Smooth muscle cell (in vitro differentiated cells): ENCODE measurements around the gene CPNE4. TPM values are rescaled to one million over a fixed set of nuclear protein-coding genes. Genes with fewer than 3 reads are reported as not detected.

Experiments used
- DNase-seq: peaks from one replicate; lab custom pipeline; 2025; ENCODE audit not compliant: unreplicated experiment; lab: John Stamatoyannopoulos, UW
- H2AFZ ChIP-seq: fragments of 200-600 bp; sonication (generic); 2 replicates; pipeline ENCODE4 v1.6.0; 2016; ENCODE audit warnings: antibody characterized with exemption, low read depth, mild to moderate bottlenecking
- H3F3A ChIP-seq: fragments of 200-600 bp; sonication (generic); 2 replicates; pipeline ENCODE4 v1.6.0; 2017; ENCODE audit warnings: antibody characterized with exemption, low read depth
- H3K27ac ChIP-seq: fragments of 200-600 bp; sonication (generic); 2 replicates; pipeline ENCODE4 v1.5.1; 2016; ENCODE audit warnings: low read depth, mild to moderate bottlenecking
- H3K27me3 ChIP-seq: fragments of 200-600 bp; sonication (generic); 2 replicates; pipeline ENCODE4 v1.6.1; 2016; ENCODE audit warnings: low read depth, mild to moderate bottlenecking
- H3K36me3 ChIP-seq: fragments of 200-600 bp; sonication (generic); 2 replicates; pipeline ENCODE4 v1.5.1; 2016; ENCODE audit warnings: low read depth
- H3K4me1 ChIP-seq: fragments of 200-600 bp; sonication (generic); 2 replicates; pipeline ENCODE4 v1.5.1; 2016; ENCODE audit warnings: low read depth
- H3K4me2 ChIP-seq: fragments of 200-600 bp; sonication (generic); 2 replicates; pipeline ENCODE4 v1.6.0; 2016; ENCODE audit warnings: mild to moderate bottlenecking
- H3K4me3 ChIP-seq: fragments of 200-600 bp; sonication (generic); 2 replicates; pipeline ENCODE4 v1.5.1; 2016; ENCODE audit warnings: mild to moderate bottlenecking
- H3K79me2 ChIP-seq: fragments of 200-600 bp; sonication (generic); 2 replicates; pipeline ENCODE4 v1.6.0; 2016; ENCODE audit warnings: low read depth, mild to moderate bottlenecking
- H3K9ac ChIP-seq: fragments of 200-600 bp; sonication (generic); 2 replicates; pipeline ENCODE4 v1.6.0; 2016; ENCODE audit warnings: low read depth
- H3K9me3 ChIP-seq: fragments of 200-600 bp; sonication (generic); replicated peaks from 2 replicates; pipeline ENCODE4 v1.5.1; 2016; ENCODE audit warnings: low read depth
- H4K20me1 ChIP-seq: fragments of 200-600 bp; sonication (generic); 2 replicates; pipeline ENCODE4 v1.6.0; 2016; ENCODE audit warnings: low read depth
- CTCF ChIP-seq: fragments of 200-600 bp; sonication (generic); IDR thresholded peaks from 2 replicates; pipeline ENCODE4 v1.5.1; 2017; ENCODE audit warnings: borderline replicate concordance, mild to moderate bottlenecking, antibody characterized with exemption; ENCODE audit not compliant: insufficient read depth, poor library complexity, severe bottlenecking
- WGBS: methylation state at CpG from one replicate; pipeline ENCODE4 v1.1.7; 2016; ENCODE audit warnings: low lambda C conversion rate; 5-methylcytosine and 5-hydroxymethylcytosine counted together
- polyA plus RNA-seq: library from polyadenylated mRNA; unstranded; fragments of >200 nt; fragmentation: Nextera tagmentation; extraction: Ambion mirVana; gene quantifications from 2 replicates; pipeline ENCODE4 v1.2.1, GENCODE V29; 2016
- total RNA-seq: library from RNA; depleted of rRNA; stranded (reverse); fragments of >200 nt; gene quantifications from 2 replicates; pipeline ENCODE4 v1.2.3, GENCODE V29; 2014

Gene CPNE4
- total and polyA plus RNA-seq, 2 experiments from 2014 or later: 0.05 to 1.6 TPM

- peaks cover 5% of the 10 kb centered on the region for H3K27me3 ChIP-seq
- H3K4me1 ChIP-seq: no peaks in the 10 kb centered on the region
- H3K9me3 ChIP-seq: no peaks in the 10 kb centered on the region
- DNase-seq: no peak
- H3K4me3 ChIP-seq: no peak overlapping the region
- H3K4me2 ChIP-seq: no peak overlapping the region
- H3K36me3 ChIP-seq: no peaks in the 10 kb centered on the region
- H2AFZ ChIP-seq: no peak overlapping the region
- no peaks in the 10 kb centered on the region for H3F3A ChIP-seq
- no peaks in the 10 kb centered on the region for H3K79me2 ChIP-seq
- no peak for TF ChIP-seq CTCF
- H3K9ac ChIP-seq: no peak overlapping the region
- H4K20me1 ChIP-seq: no peaks in the 10 kb centered on the region
- no peak overlapping the region for H3K27ac ChIP-seq
These were observed 7.9 kb upstream of the CPNE4 start for GRCh38 chr3:132042681-132043080.

GRCh38 chr3:132038198-132038825, 3.5 kb upstream of the CPNE4 start:
- peak; percentile 49 for TF ChIP-seq CTCF
- Histone ChIP-seq H3K9me3 (no peaks in the 10 kb centered on the region), H3K36me3 (no peaks in the 10 kb centered on the region), H4K20me1 (no peaks in the 10 kb centered on the region), H3K4me3 (no peak overlapping the region), H2AFZ (no peak overlapping the region), H3K4me2 (no peak overlapping the region), H3K27ac (no peak overlapping the region), H3F3A (no peaks in the 10 kb centered on the region), H3K79me2 (no peaks in the 10 kb centered on the region), H3K9ac (no peak overlapping the region), H3K4me1 (no peaks in the 10 kb centered on the region), H3K27me3 (peaks cover 35% of the 10 kb centered on the region)
- no peak for DNase-seq
- WGBS: 4% methylated on average over 1 of the region's 1 CpG

GRCh38 chr3:132037581-132037980, 2.8 kb upstream of the CPNE4 start:
- WGBS: 37% methylated on average over 3 of the region's 3 CpGs
- no peaks in the 10 kb centered on the region for H3K79me2 ChIP-seq
- no peak overlapping the region for H3K4me3 ChIP-seq

More at GRCh38 chr3:132037581-132037980, 2.8 kb upstream of the CPNE4 start:
- Histone ChIP-seq H3K4me2 (no peak overlapping the region), H3K36me3 (no peaks in the 10 kb centered on the region), H3K27me3 (peaks cover 43% of the 10 kb centered on the region), H2AFZ (no peak overlapping the region), H3K4me1 (no peaks in the 10 kb centered on the region), H4K20me1 (no peaks in the 10 kb centered on the region), H3K9me3 (no peaks in the 10 kb centered on the region), H3K9ac (no peak overlapping the region), H3F3A (no peaks in the 10 kb centered on the region), H3K27ac (no peak overlapping the region)
- TF ChIP-seq CTCF: no peak
- DNase-seq: no peak
